H1 (cell line): ENCODE data around the gene RNASE4. TPM values are rescaled to one million over a fixed set of nuclear protein-coding genes. Genes with fewer than 3 reads are reported as not detected.

Source experiments
- CTCF ChIA-PET: fragments of 300-600 bp; sonication (Branson Sonifier 250); formaldehyde crosslinking; loops from one replicate; lab custom pipeline; 2021; ENCODE audit not compliant: partially characterized antibody; lab: Charles Lee
- POLR2A ChIA-PET: fragments of 300-600 bp; sonication (Branson Sonifier 250); formaldehyde crosslinking; loops from one replicate; lab custom pipeline; 2021; ENCODE audit warnings: inconsistent platforms; ENCODE audit not compliant: partially characterized antibody; lab: Charles Lee
- DNase-seq, 2 experiments: peaks; one replicate each; pipeline versions ENCODE4 v3.0.0 to v3.0.0-alpha.2; 2010 to 2022; ENCODE audit warnings: low spot score in 2 of 2, low read depth in 1 of 2, mixed read lengths in 1 of 2
- FAIRE-seq: peaks from 2 replicates; lab custom pipeline; 2011; peaks lifted over from hg19 to GRCh38; lab: Jason Lieb, UNC
- H2AFZ ChIP-seq: 2 replicates; pipeline ENCODE4 v1.8.1; 2012; ENCODE audit warnings: low read length, inconsistent platforms
- H2AK5ac ChIP-seq: 2 replicates; pipeline ENCODE4 v1.6.1; 2013; ENCODE audit warnings: low read depth, low read length
- H2BK120ac ChIP-seq: replicated peaks from 2 replicates; pipeline ENCODE3; 2013; ENCODE audit warnings: low read depth, low read length, inconsistent platforms
- H2BK12ac ChIP-seq: 2 replicates; pipeline ENCODE4 v1.6.1; 2013; ENCODE audit warnings: low read depth, low read length
- H2BK15ac ChIP-seq: 2 replicates; pipeline ENCODE4 v1.6.1; 2013; ENCODE audit warnings: low read length
- H2BK20ac ChIP-seq: 2 replicates; pipeline ENCODE4 v1.6.1; 2013; ENCODE audit warnings: low read length
- H2BK5ac ChIP-seq: 2 replicates; pipeline ENCODE4 v1.6.1; 2013; ENCODE audit warnings: low read depth, low read length
- H3K14ac ChIP-seq: 2 replicates; pipeline ENCODE4 v1.6.1; 2013; ENCODE audit warnings: inconsistent platforms; ENCODE audit not compliant: insufficient read length
- H3K18ac ChIP-seq: 2 replicates; pipeline ENCODE4 v1.6.1; 2013; ENCODE audit warnings: low read length; ENCODE audit errors: extremely low read depth
- H3K23ac ChIP-seq: 2 replicates; pipeline ENCODE4 v1.6.1; 2013; ENCODE audit warnings: inconsistent platforms; ENCODE audit not compliant: insufficient read length
- H3K23me2 ChIP-seq: 2 replicates; pipeline ENCODE4 v1.6.1; 2013; ENCODE audit warnings: low read depth, low read length
- H3K27ac ChIP-seq: 2 replicates; pipeline ENCODE4 v1.6.1; 2011; ENCODE audit warnings: low read depth, low read length, inconsistent platforms
- H3K27me3 ChIP-seq, 4 experiments: replicated peaks in 1 of 4; 1 replicate in 1 of 4; 2 replicates in 3 of 4; pipeline versions ENCODE4 v1.6.1 to v1.8.1; 2011 to 2013; ENCODE audit warnings: low read length in 3 of 4, mild to moderate bottlenecking in 3 of 4, inconsistent platforms in 2 of 4, mixed read lengths in 2 of 4, moderate library complexity in 1 of 4; ENCODE audit not compliant: control insufficient read depth in 3 of 4, insufficient read depth in 3 of 4; ENCODE audit errors: extremely low read depth in 1 of 4
- H3K36me3 ChIP-seq, 4 experiments: 2 replicates each; pipeline versions ENCODE4 v1.6.1 to v1.8.1; 2011 to 2013; ENCODE audit warnings: mild to moderate bottlenecking in 4 of 4, low read length in 3 of 4, moderate library complexity in 2 of 4, control low read depth in 1 of 4, inconsistent platforms in 1 of 4; ENCODE audit not compliant: insufficient read depth in 4 of 4, control insufficient read depth in 2 of 4
- H3K4ac ChIP-seq: replicated peaks from 2 replicates; pipeline ENCODE3; 2013; ENCODE audit warnings: low read length, low read depth, mixed read lengths, inconsistent platforms; ENCODE audit not compliant: insufficient read length
- H3K4me1 ChIP-seq, 4 experiments: replicated peaks in 1 of 4; 1 replicate in 1 of 4; 2 replicates in 3 of 4; pipeline versions ENCODE4 v1.6.1 to v1.8.1; 2011 to 2013; ENCODE audit warnings: low read length in 3 of 4, inconsistent platforms in 2 of 4, mixed read lengths in 1 of 4; ENCODE audit not compliant: insufficient read depth in 4 of 4, control insufficient read depth in 3 of 4
- H3K4me2 ChIP-seq, 2 experiments: 2 replicates each; pipeline versions ENCODE4 v1.6.1 to v1.8.1; 2011 to 2013; ENCODE audit warnings: low read depth in 2 of 2, low read length in 2 of 2, control low read depth in 1 of 2, inconsistent platforms in 1 of 2, mild to moderate bottlenecking in 1 of 2; ENCODE audit not compliant: insufficient read depth in 1 of 2
- H3K4me3 ChIP-seq, 4 experiments: fragments of 200-600, 300-600 bp in 1 of 4; sonication (generic), shearing (Covaris generic), sonication (Bioruptor Twin) in 1 of 4; 2 replicates each; pipeline versions ENCODE4 v1.5.1 to v1.8.1; 2011 to 2016; ENCODE audit warnings: low read length in 4 of 4, low read depth in 3 of 4, control low read depth in 2 of 4, inconsistent platforms in 2 of 4, mild to moderate bottlenecking in 2 of 4, mixed read lengths in 1 of 4, moderate library complexity in 1 of 4; ENCODE audit not compliant: insufficient read depth in 2 of 4; ENCODE audit errors: extremely low read depth in 1 of 4
- H3K56ac ChIP-seq: replicated peaks from 2 replicates; pipeline ENCODE3; 2013; ENCODE audit warnings: low read depth, mild to moderate bottlenecking, mixed read lengths, low read length, inconsistent platforms; ENCODE audit not compliant: insufficient read length
- H3K79me1 ChIP-seq: 2 replicates; pipeline ENCODE4 v1.6.1; 2013; ENCODE audit warnings: low read depth, low read length, control low read depth
- H3K79me2 ChIP-seq, 2 experiments: 2 replicates each; pipeline versions ENCODE4 v1.6.1 to v1.8.1; 2012 to 2013; ENCODE audit warnings: low read length in 2 of 2, mild to moderate bottlenecking in 2 of 2, inconsistent platforms in 1 of 2; ENCODE audit not compliant: insufficient read depth in 2 of 2, control insufficient read depth in 1 of 2
- H3K9ac ChIP-seq, 4 experiments: replicated peaks in 1 of 4; 1 replicate in 1 of 4; 2 replicates in 3 of 4; pipeline versions ENCODE4 v1.6.1 to v1.8.1; 2011 to 2013; ENCODE audit warnings: low read depth in 3 of 4, low read length in 3 of 4, control low read depth in 2 of 4, mild to moderate bottlenecking in 2 of 4, moderate library complexity in 2 of 4, inconsistent platforms in 1 of 4; ENCODE audit errors: extremely low read depth in 1 of 4
- H3K9me3 ChIP-seq, 2 experiments: 2 replicates each; pipeline versions ENCODE4 v1.6.1 to v1.8.1; 2012 to 2013; ENCODE audit warnings: mild to moderate bottlenecking in 2 of 2, moderate library complexity in 2 of 2, control low read depth in 1 of 2, inconsistent platforms in 1 of 2, low read depth in 1 of 2, low read length in 1 of 2, mixed read lengths in 1 of 2; ENCODE audit not compliant: insufficient read depth in 2 of 2
- H4K20me1 ChIP-seq, 2 experiments: replicated peaks in 1 of 2; 2 replicates each; pipeline versions ENCODE3 to v1.8.1; 2011 to 2013; ENCODE audit warnings: inconsistent platforms in 2 of 2, low read length in 2 of 2, mild to moderate bottlenecking in 1 of 2; ENCODE audit not compliant: insufficient read depth in 2 of 2, control insufficient read depth in 1 of 2
- H4K5ac ChIP-seq: 2 replicates; pipeline ENCODE4 v1.6.1; 2013; ENCODE audit warnings: low read length, low read depth, mixed read lengths, inconsistent platforms; ENCODE audit not compliant: insufficient read length
- H4K8ac ChIP-seq: 2 replicates; pipeline ENCODE4 v1.8.0; 2013; ENCODE audit warnings: mild to moderate bottlenecking, moderate library complexity, low read length, inconsistent platforms; ENCODE audit not compliant: insufficient read depth; ENCODE audit errors: extremely low read depth
- H4K91ac ChIP-seq: replicated peaks from 2 replicates; pipeline ENCODE3; 2013; ENCODE audit warnings: low read length, mixed read lengths, inconsistent platforms; ENCODE audit not compliant: insufficient read length
- BRCA1 ChIP-seq: IDR thresholded peaks from 2 replicates; pipeline ENCODE4 v1.6.1; 2012; ENCODE audit warnings: low read depth, low read length, improper control_type of control experiment
- FOSL1 ChIP-seq: IDR thresholded peaks from 2 replicates; pipeline ENCODE4 v1.6.1; 2011; ENCODE audit warnings: mild to moderate bottlenecking, low read depth, low read length, moderate library complexity; ENCODE audit not compliant: insufficient read depth
- GABPA ChIP-seq: IDR thresholded peaks from 2 replicates; pipeline ENCODE4 v1.6.1; 2011; ENCODE audit warnings: mild to moderate bottlenecking, low read length, moderate library complexity, borderline replicate concordance; ENCODE audit not compliant: insufficient read depth
- KDM4A ChIP-seq: IDR thresholded peaks from one replicate; pipeline ENCODE4 v1.7.1; 2012; ENCODE audit warnings: low read depth, mild to moderate bottlenecking, moderate library complexity, low read length, inconsistent platforms; ENCODE audit not compliant: severe bottlenecking
- NANOG ChIP-seq: IDR thresholded peaks from 2 replicates; pipeline ENCODE4 v1.6.1; 2011; ENCODE audit warnings: low read length, low read depth, mild to moderate bottlenecking, inconsistent platforms; ENCODE audit not compliant: insufficient read depth, poor library complexity, severe bottlenecking
- NRF1 ChIP-seq: IDR thresholded peaks from 2 replicates; pipeline ENCODE4 v1.6.1; 2011; ENCODE audit warnings: mild to moderate bottlenecking, low read depth, low read length, improper control_type of control experiment
- RAD21 ChIP-seq, 2 experiments: IDR thresholded peaks in 1 of 2; conservative IDR thresholded peaks in 1 of 2; 2 replicates each; pipeline ENCODE4 v1.6.1; 2011; ENCODE audit warnings: low read depth in 2 of 2, low read length in 2 of 2, improper control_type of control experiment in 1 of 2, inconsistent platforms in 1 of 2, mild to moderate bottlenecking in 1 of 2, moderate library complexity in 1 of 2
- RXRA ChIP-seq: IDR thresholded peaks from 2 replicates; pipeline ENCODE4 v1.6.1; 2011; ENCODE audit warnings: low read depth, mild to moderate bottlenecking, low read length, moderate library complexity; ENCODE audit not compliant: insufficient read depth
- SRF ChIP-seq: IDR thresholded peaks from 2 replicates; pipeline ENCODE4 v1.6.1; 2011; ENCODE audit warnings: mild to moderate bottlenecking, low read depth, low read length, moderate library complexity
- TBP ChIP-seq: IDR thresholded peaks from 2 replicates; pipeline ENCODE4 v1.6.1; 2011; ENCODE audit warnings: low read depth, low read length, improper control_type of control experiment
- TEAD4 ChIP-seq: IDR thresholded peaks from 2 replicates; pipeline ENCODE4 v1.6.1; 2012; ENCODE audit warnings: low read depth, low read length, inconsistent platforms, mixed read lengths
- ZNF274 ChIP-seq: IDR thresholded peaks from 2 replicates; pipeline ENCODE4 v1.7.0; 2012; ENCODE audit warnings: low read length, borderline replicate concordance; ENCODE audit errors: extremely low read depth
- WGBS, 2 experiments: shearing (Covaris generic) in 1 of 2; methylation state at CpG; one replicate each; pipeline versions ENCODE4 v1.1.6 to v1.1.7; 2013 to 2015; ENCODE audit warnings: low lambda C conversion rate in 2 of 2, mixed read lengths in 2 of 2, inconsistent platforms in 1 of 2, low coverage in 1 of 2, missing lambda C conversion rate in 1 of 2; ENCODE audit not compliant: insufficient replicate concordance in 2 of 2, insufficient coverage in 1 of 2, insufficient read length in 1 of 2; ENCODE audit errors: extremely low coverage in 1 of 2, missing lambda C conversion rate in 1 of 2; 5-methylcytosine and 5-hydroxymethylcytosine counted together
- polyA plus RNA-seq, 7 experiments: library from polyadenylated mRNA; depleted of rRNA in 3 of 7; stranded (reverse) in 5 of 7; unstranded in 2 of 7; fragments of >200 nt in 5 of 7; fragments of 200-250 nt in 2 of 7; gene quantifications; 1 replicate in 5 of 7; 2 replicates in 1 of 7; 4 replicates in 1 of 7; pipeline versions ENCODE4 v1.2.1 to v1.2.3, GENCODE V29; 2011 to 2013; ENCODE audit warnings: missing spikeins in 2 of 7, mixed read lengths in 2 of 7
- total RNA-seq: library from RNA; stranded (reverse); fragmentation: NEBNext Ultra II Directional; extraction: Animal tissue kit (Norgen Biotek cat#: 25700); gene quantifications from 2 replicates; pipeline ENCODE4 v1.2.1, GENCODE V29; 2021

Gene RNASE4
- total and polyA plus RNA-seq, 2 of the 8 experiments (the other 6 are each of a cell fraction or from before 2014, with no cell fraction given), result 0.61 to 3.5 TPM

DNA sequence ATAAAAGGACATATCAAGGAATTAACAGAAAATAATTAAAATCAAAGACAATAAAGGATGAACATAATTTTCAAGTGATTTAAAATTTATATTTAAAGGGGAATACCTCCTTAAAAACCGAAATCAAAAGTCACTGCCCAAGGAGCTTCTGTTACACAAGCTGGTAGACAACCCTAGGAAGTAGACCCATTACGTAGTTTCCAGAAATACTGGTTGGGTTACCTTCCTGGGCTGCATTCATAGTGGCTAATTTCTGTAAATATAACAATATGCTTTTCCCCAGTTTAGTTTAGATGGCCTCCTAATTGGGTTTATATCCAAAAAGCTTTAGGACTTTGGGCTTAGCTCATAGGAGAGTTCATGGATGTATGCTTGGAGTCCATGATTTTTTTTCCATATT lies 59.2 kb downstream of the RNASE4 start:
- no peak overlapping the region for H3K14ac ChIP-seq
- H2AK5ac ChIP-seq, result no peak overlapping the region
- H4K5ac ChIP-seq, result no peak overlapping the region
- no peaks in the 10 kb centered on the region for H4K20me1 ChIP-seq
- H2BK12ac ChIP-seq, result no peak overlapping the region
- H3K27me3 ChIP-seq, result no peaks in the 10 kb centered on the region
- H3K27ac ChIP-seq, result no peak overlapping the region
- H3K9me3 ChIP-seq, result no peaks in the 10 kb centered on the region; a peak in 1 of 4 replicates
- no peak overlapping the region for H3K9ac ChIP-seq
- H3K18ac ChIP-seq, result no peak overlapping the region
- TF ChIP-seq RXRA (no peak), SRF (no peak), RAD21 (IDR thresholded peaks at IDR 0.05 in 1 of 2, conservative IDR thresholded peaks at IDR 0.05 in 1 of 2; ENCODE audit: low read depth in 2 of 2, low read length in 2 of 2) (no peak), TEAD4 (no peak), FOSL1 (no peak), TBP (no peak), NRF1 (no peak), BRCA1 (no peak), NANOG (no peak), KDM4A (no peak), GABPA (no peak), ZNF274 (no peak)
- TF ChIP-seq, all 59 proteins: peak for 0
- Histone ChIP-seq H3K23me2 (no peaks in the 10 kb centered on the region), H4K8ac (no peak overlapping the region), H3K4ac (no peak overlapping the region), H2BK5ac (no peak overlapping the region), H2BK20ac (no peak overlapping the region), H4K91ac (no peak overlapping the region), H2BK15ac (no peak overlapping the region), H3K56ac (no peak overlapping the region), H2BK120ac (no peak overlapping the region), H3K36me3 (no peaks in the 10 kb centered on the region), H3K79me1 (no peaks in the 10 kb centered on the region), H3K4me1 (no peaks in the 10 kb centered on the region), H3K23ac (no peak overlapping the region), H3K4me3 (no peak overlapping the region), H2AFZ (no peak overlapping the region), H3K4me2 (no peak overlapping the region), H3K79me2 (no peaks in the 10 kb centered on the region)
- DNase-seq (no peak), FAIRE-seq (no peak)
- ChIA-PET CTCF (interaction anchor here (0.6 to 8.2 kb wide), 4 partner anchors 10 to 53 kb away, joined by 3 to 70 read pairs (median 4); no protein-coding TSS in a partner anchor), POLR2A (interaction anchor here (0.6 kb wide), 1 partner anchor 15 kb away, joined by 3 read pairs; no protein-coding TSS in a partner anchor)
- WGBS, 2 experiments, result 91% methylated on average over 2 of the region's 2 CpGs; no CpG with 5 or more reads in 1 of the 2 experiments
